Cardiac septum (tissue), 1 donor: ENCODE results near the gene MARCHF3. TPM values are rescaled to one million over a fixed set of nuclear protein-coding genes. Genes with fewer than 3 reads are reported as not detected.
A peak's percentile ranks its signal among the peaks of the same experiment; 100 is the strongest.

Experiments used
- DNase-seq: peaks from one replicate; pipeline ENCODE4 v3.0.0-alpha.2; 2020; ENCODE audit warnings: low spot score
- intact Hi-C: fragments of 100-400 bp; cut with DNase I; formaldehyde crosslinking; loops from one replicate; pipeline ENCODE4 v1.14.0; 2022
- long read RNA-seq: library from polyadenylated mRNA; unstranded; transcript quantifications from one replicate; pipeline ENCODE4 v2.0.0, GENCODE V29; 2021
- total RNA-seq: library from RNA; stranded (reverse); fragmentation: NEBNext Ultra II Directional; extraction: Animal tissue kit (Norgen Biotek cat#: 25700); gene quantifications from one replicate; pipeline ENCODE4 v1.2.1, GENCODE V29; 2021
- donor health status: DM: no; HTN: no; CAD: no.

The MARCHF3 gene, protein sequence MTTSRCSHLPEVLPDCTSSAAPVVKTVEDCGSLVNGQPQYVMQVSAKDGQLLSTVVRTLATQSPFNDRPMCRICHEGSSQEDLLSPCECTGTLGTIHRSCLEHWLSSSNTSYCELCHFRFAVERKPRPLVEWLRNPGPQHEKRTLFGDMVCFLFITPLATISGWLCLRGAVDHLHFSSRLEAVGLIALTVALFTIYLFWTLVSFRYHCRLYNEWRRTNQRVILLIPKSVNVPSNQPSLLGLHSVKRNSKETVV
- total RNA-seq, result 61.0 TPM
- long read RNA-seq, full-length matches to known transcripts, result 52 of 87 reads
- long read RNA-seq, partial matches to known transcripts, result 6 of 87 reads
- long read RNA-seq, other reads (novel, unspliced or antisense), result 29 of 87 reads

GRCh38 chr5:127030259-127031146 is at the start of gene MARCHF3:
Gene MARCHF3, minus strand, starts transcription at chr5:127030558. Its CDS starts 112,387 bp downstream, at chr5:126918171.
- DNase-seq, result peak; percentile 99
- intact Hi-C loops, result loop anchor here (2.0 to 5.0 kb wide), 2 partner anchors 60 to 113 kb away; no protein-coding TSS in a partner anchor

DNA sequence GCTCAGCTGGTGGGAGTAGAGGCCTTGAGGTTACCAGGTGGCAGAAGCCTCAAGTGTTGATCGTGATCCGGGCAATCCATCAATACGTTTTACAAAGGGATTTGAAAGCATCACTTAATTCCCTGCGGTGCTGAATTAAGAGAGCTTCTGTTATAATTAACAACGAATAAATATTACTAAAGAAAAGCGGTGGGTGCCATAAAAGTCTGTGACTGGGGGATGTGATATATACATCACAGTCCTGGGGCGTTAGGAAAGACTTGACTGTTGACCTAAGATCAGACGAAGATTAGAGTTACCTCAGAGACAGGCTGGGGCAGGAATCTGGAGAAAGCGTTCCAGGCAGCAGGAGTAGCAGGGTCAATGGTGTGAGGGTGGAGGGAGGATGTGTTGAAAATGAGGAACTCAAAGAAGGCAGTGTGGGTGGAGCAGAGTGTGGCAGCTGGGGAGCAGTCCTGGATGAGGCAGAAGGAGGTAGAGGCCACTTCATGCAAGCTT is 49.7 kb upstream of the MARCHF3 start:
- intact Hi-C loops, result no loop called here
- DNase-seq, result no peak

DNA sequence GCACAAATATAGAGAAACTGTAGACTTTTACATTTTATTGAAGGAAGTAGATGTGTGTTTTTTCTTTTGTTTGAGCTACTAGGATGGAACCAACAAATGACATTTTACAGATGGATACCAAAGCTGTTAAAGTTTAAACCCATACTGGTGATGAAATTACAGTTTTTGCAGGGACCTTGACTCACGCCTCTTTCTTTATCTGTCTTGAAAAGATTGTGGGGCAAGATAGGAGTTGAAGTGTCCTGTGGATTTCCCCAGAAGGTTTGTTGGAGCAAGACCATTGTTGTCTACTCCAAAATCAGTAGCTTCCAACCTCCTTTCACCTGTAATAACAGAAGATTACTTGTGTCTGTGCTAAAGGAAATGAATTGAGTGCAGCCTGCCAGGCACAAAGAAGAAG is 47.0 kb upstream of the MARCHF3 start:
- intact Hi-C loops, result no loop called here

DNA sequence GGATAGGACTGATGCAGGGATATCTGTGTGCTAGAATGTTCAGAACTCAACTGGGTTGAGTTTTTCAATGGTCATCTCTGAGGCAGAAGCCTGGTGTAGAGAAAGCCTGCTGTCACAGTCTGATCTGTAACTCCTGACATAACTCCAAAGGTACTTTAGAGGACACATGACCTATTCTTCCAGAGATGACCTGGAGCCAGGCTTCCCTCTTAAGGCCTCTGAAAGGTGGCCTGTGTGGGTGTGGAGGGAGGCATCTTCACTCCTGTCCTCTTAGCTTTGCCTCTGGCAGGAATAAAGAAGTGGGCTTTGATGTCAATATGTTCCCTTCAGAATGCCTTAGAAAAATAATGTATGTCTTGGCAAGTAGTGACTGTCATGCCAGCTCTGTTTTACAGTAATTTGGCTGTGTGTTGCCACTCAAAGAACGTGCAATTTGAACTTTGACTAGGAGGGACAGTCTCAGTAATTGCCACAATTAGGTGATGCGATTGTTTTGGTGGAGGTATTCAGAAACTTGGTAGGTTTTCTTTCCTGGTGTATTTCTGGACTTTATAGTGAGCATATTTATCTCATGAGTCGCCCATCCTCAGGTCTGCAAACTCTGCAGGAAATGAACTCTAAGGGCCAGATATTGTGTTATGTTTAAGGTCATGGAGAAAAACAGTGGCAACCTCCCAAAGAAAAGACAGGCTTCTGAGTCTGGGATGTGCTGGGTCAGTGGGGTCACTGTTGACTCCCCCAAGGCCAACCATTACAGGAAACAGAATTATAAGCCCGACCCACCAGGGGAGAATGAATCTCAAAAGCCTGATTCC is 46.2 kb upstream of the MARCHF3 start:
- no peak for DNase-seq
- intact Hi-C loops, result no loop called here

More for the DNA sequence above, 47.0 kb upstream of the MARCHF3 start:
- DNase-seq, result no peak

- DNase-seq, result no peak
- intact Hi-C loops, result no loop called here
Measured at GRCh38 chr5:127074466-127074865, 44.1 kb upstream of the MARCHF3 start.

DNA sequence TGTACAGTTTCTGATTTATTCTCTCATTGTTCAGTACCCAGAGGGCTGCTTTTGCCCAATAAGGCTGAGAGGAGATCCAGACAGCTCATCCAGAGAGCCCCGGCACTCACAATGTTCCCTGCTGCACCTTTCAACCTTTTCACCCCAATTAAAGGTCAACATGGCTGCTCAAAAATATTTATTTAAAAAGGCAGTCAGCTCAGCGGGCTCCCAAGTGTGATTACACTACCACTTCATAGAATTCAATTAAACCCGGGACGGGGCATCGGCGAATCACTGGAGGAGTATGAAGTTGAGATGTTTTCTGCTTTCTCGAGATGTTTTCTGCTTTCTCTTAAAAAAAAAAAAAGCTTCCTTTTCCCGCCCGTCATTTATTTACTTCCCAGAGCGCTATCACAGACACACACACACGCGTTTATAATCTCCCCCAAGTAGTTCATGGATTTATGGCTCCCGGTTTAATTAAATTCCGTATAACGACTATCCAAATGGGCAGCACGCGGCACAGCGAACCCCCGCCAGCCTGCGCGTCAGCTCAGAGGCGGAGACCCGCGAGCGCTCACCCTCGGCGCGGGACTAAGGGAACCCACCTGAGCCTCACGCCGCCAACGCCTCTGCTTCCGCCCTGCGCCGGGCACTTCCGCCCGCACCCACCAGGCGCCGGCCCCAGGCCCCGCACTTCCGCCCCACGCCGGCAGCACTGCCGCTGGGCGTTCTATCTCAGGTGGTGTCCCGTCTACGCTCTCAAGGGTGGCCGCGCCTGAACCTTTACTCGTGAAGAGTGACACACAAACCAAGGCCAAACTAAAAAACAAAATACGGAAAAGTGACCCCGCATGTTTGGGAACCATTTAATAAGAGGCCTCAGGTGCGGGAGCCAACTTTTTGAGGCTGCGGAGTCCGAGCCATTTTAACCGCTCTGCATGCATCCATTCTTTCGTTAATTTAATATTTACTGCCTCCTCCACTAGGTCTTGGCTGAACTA is 42.8 kb upstream of the MARCHF3 start, which contains the start of gene C5orf63:
Gene C5orf63, minus strand, starts transcription at position 642 of the 986 bp plus-strand sequence. CDS start 14,507 bp downstream, outside the sequence.
- intact Hi-C loops, result no loop called here
- DNase-seq, result peak; percentile 81

DNA sequence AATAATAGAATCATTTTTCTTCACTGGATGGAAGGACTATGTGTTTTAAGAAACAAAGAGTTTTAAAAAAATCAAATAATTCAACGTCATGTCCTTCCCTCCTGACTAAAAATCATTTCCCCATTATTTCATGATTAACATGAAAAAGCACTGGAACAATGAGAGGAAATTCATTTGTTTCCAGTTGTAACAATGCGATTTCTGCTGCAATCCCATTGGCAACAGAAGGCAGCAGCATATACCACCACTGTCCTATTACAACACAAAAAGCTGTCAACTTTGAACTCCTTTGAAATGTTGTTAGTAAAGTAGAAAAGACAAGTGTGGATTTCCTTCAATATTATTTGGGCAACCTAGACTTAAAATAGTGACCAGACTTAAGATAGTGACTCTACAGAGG is 39.9 kb upstream of the MARCHF3 start:
- DNase-seq, result no peak
- intact Hi-C loops, result loop anchor here (1.0 kb wide), 1 partner anchor 29 kb away; no protein-coding TSS in a partner anchor

DNA sequence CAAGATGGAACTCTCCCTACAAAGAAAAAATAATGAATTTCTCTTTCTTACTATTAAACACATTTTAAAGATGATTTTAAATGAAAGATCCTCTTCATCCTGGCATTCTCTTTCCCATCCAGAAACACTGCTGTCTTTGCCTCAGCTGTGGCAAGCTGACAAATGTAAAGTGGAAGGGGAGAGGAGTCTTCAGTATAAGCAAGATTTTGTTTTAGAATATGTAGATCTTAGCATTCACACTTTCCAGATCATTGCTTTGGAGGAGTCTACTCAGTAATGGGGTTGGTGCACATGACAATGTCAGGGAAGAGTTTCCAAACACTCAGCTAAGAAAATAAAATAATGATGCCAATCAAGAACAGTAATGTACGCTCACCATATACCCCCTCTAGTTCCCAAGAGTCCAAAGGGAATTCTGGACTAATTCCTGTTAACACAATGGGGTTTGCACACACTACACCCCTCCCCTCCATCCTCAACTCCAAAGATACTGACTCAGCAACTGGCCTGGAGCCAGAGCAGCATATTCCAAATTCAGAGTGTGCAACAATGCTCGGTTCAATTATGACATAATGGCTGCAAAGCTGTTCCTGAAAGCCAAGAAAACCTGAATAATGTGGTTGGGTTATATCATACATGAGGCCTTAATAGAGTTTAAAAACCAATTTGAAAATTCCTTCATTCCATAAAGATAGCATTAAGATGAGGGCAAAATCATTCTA is 38.3 kb upstream of the MARCHF3 start:
- no peak for DNase-seq
- intact Hi-C loops, result no loop called here

- intact Hi-C loops, result no loop called here
- no peak for DNase-seq
Measured at GRCh38 chr5:127066721-127067120, 36.4 kb upstream of the MARCHF3 start.

DNA sequence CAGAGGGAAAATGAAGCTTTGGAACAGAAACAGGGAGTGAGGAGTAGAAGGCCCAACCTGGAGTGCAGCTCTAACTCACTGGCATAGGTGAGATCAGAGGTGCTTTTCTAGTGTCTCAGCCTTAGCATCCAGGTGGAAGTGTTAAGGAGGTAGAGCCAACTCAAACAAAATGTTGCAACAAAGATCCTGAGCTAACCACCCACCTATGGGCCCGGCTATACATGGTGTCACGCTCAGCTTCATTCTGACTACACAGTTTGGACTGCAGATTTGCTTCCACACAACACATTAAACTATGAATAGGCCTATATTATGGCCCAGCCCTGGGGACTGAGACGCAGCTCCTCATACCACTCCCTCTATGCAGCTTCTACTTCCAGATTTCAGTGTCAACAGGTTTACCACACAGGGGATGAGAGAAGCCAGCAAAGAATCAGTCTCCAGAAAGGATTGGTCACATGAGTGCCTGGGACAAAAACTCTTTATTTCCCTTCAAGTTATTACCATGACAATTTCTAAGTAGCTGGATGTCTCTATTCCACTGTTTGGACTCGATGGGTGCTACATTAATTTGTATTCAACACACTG is 34.0 kb upstream of the MARCHF3 start:
- DNase-seq, result no peak
- intact Hi-C loops, result no loop called here

- intact Hi-C loops, result no loop called here
- no peak for DNase-seq
Measured at GRCh38 chr5:127063257-127063913, 33.0 kb upstream of the MARCHF3 start.

DNA sequence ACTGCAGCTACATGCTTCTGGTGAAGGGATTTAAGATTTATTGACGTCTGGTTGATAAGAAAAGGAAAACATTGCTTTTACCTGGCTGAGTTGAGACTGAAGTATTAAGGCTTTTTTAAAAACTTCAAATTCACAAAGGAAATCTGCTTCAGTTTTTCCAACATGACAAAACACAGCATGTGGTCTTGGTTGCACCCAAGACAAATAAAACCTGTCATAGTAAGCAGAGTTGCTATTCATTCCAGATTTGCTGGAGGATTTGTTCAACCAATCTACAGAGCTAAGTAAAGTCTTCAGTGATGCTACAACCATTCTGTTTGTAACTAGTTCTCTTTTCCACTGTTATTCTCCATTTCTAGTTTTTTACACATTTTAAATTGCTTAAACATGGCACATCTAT is 31.6 kb upstream of the MARCHF3 start:
- intact Hi-C loops, result no loop called here
- no peak for DNase-seq

GRCh38 chr5:127061537-127061936 is 31.2 kb upstream of the MARCHF3 start:
- no peak for DNase-seq
- intact Hi-C loops, result no loop called here

- intact Hi-C loops, result no loop called here
- no peak for DNase-seq
Measured at GRCh38 chr5:127060470-127060985, 30.2 kb upstream of the MARCHF3 start.

DNA sequence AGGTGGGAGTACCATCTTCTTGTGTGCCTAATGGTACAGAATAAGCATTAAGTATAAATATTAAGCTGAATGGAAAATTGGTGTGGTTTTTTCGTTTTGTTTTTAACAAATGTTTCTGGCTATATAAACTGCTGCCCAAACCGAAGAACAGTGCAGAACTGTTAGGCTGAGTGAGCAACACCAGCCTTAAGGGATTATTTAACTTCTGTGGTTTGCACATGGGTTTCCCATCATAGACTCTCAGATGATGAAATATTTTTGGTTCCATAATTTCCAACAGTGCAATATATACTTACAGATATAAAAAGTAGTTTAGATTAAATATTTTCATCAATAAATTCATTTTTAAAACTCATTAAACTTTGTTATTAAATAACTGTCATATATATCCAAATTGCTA is 26.5 kb upstream of the MARCHF3 start:
- DNase-seq, result no peak
- intact Hi-C loops, result no loop called here

DNA sequence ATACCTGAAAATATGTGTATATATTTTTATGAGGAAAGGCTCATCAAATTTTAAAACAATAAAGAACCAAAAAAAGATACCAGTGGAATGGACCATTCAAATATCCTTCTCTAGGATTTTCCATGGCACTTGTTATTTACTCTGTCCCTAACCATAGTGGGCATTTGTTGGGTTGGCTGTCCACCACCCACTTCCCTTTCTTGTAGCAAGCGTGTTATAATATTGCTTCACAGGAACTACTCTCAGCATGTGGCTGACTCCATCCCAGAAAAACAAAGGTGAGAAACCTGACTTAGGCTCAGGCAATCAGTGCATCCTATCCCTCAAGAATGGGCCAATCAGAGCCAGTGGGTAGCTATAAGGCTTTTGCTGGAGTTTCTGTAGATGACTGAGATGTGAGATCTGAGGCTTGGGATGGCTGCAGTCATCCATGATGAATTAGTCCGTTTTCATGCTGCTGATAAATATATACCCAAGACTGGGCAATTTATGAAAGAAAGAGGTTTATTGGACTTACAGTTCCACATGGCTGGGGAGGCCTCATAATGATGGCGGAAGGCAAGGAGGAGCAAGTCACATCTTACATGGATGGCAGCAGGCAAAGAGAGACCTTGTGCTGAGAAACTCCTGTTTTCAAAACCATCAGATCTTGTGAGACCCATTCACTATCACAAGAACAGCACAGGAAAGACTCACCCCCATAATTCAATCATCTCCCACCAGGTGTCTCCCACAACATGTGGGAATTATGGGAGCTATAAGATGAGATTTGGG is 25.7 kb upstream of the MARCHF3 start:
- no peak for DNase-seq
- intact Hi-C loops, result no loop called here
